Posterior cingulate gyrus (tissue), 11 donors: ENCODE measurements around the gene MAN2B2.
"Not testable (repeated sequence)": the region's sequence is repeated elsewhere in the genome, so short reads cannot be mapped to it uniquely, and the experiment has no call there.

ENCODE experiments used
- DNase-seq, 10 donors: peaks; one replicate each; pipeline versions ENCODE4 v3.0.0 to v3.0.0-alpha.2; 2020 to 2021; ENCODE audit warnings: mixed read lengths in 3 of 10
- intact Hi-C: fragments of 100-400 bp; cut with DNase I; formaldehyde crosslinking; loops from one replicate; pipeline ENCODE4 v1.15.1; 2023

MAN2B2 gene

DNA sequence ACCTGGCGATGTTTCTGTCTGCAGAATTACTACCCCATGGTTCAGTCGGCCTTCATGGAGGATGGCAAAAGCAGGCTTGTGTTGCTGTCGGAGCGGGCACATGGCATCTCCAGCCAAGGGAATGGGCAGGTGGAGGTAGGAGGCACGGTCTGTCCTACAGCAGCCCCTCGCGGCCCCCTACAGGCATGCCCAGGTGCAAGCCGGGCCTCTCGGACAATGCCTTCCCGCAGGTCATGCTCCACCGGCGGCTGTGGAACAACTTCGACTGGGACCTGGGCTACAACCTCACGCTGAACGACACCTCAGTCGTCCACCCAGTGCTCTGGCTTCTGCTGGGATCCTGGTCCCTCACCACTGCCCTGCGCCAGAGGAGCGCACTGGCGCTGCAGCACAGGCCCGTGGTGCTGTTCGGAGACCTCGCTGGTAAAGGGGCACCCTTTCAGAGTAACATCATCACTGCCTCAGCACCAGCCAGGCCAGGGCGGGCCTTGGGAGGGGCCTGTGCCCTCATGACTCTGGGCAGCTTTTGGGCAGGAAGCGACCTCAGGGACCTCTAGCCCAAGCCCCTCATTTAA lies 36.0 kb downstream of the MAN2B2 start:
- peak in 2 of 10 donors; percentile 37 to 70 for DNase-seq
- intact Hi-C loops: no loop called here

DNA sequence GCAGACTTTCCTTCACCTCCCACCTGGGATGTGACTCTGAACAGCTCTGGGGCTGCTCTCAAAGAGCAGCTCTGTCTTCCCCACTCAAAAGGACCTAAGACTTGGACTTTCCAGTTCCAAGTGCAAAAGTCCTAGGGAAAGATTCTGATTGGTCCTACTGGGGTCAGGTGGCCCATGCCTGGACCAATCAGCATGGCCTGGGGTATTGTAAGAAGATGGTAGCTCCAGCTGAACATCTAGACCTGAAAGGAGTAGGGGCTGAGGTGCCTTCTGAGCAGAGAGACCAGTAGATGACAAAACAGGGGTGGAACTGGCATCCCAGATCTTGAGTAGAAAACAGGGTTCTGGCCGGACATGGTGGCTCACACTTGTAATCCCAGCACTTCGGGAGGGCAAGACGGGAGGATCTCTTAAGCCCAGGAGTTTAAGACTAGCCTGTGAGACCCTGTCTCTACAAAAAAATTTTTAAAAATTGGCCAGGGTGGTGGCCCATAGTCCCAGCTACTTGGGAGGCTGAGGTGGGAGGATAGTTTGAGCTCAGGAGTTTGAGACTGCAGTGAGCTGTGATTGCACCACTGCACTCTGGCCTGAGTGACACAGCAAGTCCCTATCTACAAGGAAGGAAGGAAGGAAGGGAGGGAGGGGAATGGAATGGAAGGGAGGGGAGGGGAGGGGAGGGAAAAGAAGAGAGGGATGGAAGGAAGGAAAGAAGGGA lies 38.1 kb downstream of the MAN2B2 start:
- intact Hi-C loops: no loop called here

DNA sequence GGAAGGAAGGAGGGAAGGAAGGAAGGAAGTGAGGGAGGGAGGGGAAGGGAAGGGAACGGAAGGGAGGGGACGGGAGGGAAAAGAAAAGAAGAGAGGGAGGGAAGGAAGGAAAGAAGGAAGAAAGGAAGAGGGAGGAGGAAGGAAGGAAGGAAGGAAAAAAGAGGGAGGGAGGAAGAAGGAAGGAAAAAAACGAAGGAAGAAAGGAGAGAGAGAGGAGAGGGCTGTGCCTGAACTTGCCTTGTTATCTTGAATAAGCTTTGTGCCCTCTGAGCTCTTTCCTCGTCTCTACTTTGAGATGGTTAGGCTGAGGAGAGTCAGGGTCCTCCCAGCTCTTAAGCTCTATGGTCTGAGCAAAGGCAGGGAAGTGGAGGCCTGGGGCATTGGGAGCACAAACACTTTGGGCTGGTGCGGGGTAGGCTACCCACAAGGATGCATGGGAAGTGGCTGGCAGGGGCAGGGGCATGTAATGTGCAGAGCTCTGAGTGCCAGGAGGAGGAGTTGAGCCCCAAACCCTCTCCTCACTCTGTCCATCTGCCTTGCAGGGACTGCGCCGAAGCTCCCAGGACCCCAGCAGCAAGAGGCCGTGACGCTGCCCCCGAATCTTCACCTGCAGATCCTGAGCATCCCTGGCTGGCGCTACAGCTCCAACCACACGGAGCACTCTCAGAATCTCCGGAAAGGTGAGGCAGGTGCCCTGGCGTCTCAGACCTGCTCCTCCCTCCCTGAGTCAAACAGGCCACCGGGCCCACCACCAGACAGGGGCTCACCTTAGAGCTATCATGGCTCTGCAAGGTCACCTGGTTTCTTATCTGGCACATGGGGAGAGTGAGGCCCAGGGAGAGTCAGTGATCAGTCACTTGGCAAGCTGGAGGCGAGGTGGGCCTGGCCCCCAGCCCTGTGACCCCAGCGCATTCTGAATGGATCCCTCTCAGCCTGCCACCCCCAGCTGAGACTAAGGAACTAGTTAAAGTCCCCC lies 39.0 kb downstream of the MAN2B2 start:
- DNase-seq: peak in 3 of 10 donors; percentile 13 to 74 (median 65)
- intact Hi-C loops: no loop called here

More for the DNA sequence above, 38.1 kb downstream of the MAN2B2 start:
- peak in 2 of 10 donors; percentile 8 to 16 for DNase-seq

DNA sequence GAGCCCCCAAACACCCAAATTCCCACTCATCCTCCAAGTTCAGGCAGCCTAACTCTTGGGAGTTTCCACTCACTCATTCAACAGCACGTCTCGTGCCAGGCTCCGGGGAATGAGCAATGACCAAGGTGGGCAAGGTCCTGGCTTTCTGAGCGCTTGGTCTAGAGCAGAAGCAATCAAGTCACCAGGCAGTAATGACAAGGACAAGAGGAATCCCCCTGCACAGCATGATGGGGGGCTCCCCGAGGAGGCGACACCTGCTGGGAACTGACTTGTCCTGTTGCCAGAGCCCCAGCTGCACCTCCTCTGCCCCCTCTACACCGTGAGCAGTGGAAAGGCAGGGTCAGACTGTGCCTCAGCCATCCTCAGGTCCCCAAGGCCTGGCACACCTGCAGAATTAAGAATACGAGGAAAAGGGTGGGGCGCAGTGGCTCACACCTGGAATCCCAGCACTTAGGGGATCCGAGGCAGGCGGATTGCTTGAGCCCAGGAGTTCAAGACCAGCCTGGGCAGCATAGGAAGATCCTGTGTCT lies 39.8 kb downstream of the MAN2B2 start:
- intact Hi-C loops: no loop called here
- peak in 3 of 10 donors; percentile 52 to 64 (median 63) for DNase-seq

DNA sequence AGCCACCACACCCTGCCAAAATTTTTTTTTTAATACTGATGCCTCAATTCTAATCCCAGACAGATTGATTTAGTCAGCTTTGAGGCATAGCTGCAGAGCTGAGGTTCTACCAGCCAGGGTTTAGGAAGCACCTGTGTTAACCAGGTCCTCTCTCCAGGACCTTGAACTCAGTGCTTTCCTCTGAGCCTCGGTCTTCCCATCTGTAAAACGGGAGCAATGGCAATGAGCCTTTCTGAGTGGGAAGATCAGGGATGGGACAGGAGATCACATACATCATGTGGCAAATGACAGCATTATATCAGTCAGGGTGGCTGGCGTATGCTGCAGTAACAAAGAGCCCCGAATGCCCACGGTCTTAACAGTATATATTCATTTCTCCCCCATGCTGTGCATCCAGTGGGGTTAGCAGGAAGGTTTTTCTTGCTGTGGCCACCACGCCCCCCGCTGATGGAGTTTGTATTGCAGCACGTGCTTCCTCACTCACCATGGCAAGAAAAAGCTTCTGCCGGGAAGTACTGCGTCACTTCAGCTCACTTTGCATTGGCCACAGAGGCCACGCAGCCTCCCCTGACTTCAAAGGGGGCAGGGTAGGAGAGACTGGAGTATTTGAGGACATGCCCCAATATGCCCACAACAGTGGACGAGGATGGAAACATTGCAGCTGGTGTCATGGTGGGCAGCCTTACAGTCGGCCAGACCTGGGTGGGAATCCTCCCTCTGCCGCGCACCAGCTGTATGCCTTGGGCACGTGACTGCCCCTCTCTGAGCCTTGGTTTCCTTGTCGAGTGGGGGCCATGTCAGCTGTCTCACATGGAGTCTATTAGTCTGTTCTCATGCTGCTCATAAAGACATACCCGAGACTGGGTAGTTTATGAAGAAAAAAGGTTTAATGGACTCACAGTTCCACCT lies 41.4 kb downstream of the MAN2B2 start:
- intact Hi-C loops: no loop called here
- DNase-seq: peak in 3 of 10 donors; percentile 9 to 74 (median 31)

DNA sequence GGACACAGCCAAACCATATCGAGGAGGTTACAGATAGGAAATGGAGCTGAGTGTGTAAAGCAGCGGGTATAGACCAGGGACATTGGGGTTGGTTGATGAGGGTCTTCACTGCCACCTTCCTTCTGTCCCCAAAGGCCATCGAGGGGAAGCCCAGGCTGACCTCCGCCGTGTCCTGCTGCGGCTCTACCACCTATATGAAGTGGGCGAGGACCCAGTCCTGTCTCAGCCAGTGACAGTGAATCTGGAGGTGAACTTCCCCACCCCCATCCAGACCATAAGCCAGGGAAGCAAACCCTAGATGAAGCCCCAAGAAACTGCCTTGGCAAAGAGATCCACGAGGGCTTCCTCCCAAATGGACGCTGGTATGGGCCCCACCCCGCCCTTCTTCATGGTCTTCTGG lies 42.3 kb downstream of the MAN2B2 start:
- peak in 3 of 10 donors; percentile 9 to 37 (median 15) for DNase-seq
- intact Hi-C loops: no loop called here

DNA sequence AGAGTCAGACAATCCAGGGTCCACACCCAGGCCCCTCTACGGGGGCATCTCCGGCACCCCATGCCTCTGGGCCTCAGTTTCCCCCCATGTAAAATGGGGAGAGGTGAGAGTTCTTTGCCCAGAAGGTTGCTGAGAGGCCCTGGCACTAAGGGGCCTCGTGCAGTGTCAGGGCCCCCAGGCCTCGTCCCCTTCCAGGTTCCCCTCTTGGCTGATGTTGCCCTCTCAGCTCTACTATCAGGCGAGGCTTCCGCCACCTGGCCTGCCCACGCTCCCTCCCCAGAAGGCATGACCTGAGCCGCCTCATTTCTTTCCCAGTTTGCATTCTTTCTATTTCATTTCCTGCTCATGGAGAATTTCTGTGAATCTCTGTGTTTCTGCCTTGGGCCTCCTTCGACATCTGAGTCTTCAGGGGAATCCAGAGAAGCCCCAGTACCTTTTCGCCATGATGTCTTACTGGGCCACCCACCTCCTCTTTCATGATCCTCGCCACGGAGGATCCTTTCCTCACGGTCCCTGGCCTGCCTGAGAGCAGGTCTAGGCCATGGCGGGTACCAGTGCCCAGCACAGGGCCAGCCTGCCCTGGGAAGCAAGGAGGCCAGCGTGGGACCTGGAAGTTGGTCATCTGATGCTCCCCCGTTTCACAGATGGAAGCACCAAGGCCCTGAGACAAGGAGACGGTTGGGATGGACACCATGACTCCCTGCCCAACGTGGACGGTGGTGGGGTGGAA lies 43.6 kb downstream of the MAN2B2 start:
- intact Hi-C loops: no loop called here
- DNase-seq: peak in 4 of 10 donors; percentile 14 to 74 (median 42)

DNA sequence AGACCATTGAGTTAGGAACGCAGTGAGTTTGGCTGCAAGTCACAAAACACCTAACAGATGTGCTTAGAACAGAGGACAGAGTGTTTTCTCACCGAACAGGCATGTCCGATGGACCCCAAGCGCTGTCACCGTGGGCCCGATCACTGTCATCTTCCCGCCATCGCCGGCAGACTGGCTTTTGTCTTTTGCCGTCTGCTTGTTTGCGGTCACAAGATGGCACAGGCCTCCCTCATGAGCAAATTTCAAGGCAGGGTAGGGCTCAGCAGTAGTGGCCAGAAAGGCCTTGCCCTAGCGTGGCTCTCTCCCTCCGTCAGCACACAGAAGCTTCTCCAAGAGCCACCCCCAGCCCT lies 44.1 kb downstream of the MAN2B2 start:
- DNase-seq: peak in 2 of 10 donors; percentile 47 to 76
- intact Hi-C loops: no loop called here

DNA sequence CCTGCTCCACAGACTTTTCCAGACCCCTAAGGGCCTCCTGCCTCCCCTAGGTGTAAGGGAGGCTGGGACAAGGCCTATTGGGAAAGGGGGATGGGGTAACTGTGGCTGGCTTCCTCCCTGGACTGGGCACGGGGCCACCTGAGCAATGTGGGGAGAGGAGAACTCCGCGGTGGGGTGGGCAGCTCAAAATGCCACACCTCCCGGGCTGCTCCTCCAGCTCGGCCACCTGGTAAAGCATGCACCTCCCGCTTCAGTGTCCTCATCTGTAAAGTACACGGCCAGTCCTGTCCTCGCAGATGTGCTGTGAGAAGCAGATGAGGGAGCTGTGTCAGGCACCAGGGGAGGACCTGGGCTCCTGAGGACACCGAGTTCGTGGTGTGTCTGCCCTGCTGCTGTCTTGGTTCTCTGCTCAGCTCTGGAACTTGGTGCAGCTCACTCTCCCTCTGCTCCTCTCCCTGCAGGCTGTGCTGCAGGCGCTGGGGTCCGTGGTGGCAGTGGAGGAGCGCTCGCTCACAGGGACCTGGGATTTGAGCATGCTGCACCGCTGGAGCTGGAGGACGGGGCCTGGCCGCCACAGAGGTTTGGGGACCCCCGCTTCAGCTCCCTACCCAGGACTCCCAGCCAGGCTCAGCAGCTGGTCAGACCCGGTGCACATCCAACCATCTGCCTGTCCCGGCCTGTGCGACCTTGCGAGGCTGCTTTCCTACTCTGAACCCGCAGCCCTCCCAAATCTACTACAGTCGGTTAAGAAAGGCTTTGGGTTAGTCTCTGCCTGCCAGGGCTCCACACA lies 44.7 kb downstream of the MAN2B2 start:
- peak in 3 of 10 donors; percentile 19 to 70 (median 59) for DNase-seq
- intact Hi-C loops: no loop called here

DNA sequence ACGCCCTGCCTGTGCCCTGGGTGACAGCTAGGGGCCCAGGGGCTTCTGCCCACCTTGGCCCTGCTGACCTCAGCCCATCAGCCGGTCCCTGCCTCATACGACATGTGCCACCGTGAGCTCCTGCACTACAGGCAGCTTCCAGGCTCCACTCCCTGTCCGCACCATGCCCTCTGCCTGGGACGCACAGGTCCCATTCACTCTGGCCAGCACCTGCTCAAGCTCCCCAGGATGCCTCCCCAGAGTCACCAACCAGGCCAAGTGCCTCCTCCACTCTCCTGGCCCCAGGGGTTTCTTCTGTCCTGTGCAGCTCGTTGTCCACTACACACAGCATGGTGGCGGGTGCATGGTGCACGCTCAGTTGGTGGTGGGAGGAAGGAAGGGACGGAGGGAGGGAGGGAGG lies 45.3 kb downstream of the MAN2B2 start:
- peak in 2 of 10 donors; percentile 39 to 81 for DNase-seq
- intact Hi-C loops: no loop called here

DNA sequence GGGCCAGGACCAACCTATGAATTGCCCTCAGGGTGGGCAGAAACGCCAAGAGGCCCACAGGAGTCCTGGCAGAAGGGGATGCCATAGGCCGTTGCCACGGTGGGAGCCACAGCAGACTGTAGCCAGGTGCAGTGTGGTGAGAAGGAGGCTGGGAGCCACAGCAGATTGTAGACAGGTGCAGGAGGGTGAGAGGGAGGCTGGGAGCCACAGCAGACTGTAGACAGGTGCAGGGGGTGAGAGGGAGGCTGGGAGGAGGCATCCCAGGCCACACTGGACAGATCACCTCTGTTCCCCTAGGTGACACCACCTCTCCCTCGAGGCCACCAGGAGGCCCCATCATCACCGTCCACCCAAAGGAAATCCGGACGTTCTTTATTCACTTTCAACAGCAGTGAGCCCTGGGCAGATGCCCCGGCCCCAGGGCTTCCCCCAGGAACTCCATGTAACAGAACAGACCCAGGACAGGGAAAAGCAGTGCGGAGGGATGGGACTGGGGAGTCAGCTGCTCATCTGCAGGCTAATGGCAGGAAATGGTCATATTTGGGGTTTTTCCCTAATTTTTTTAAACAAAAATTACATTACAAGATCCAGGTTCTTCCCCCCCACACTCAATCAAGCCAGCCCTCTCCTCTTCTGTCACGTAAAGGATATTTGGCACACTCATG lies 46.0 kb downstream of the MAN2B2 start:
- intact Hi-C loops: no loop called here
- DNase-seq: peak in 2 of 10 donors; percentile 24 to 71

DNA sequence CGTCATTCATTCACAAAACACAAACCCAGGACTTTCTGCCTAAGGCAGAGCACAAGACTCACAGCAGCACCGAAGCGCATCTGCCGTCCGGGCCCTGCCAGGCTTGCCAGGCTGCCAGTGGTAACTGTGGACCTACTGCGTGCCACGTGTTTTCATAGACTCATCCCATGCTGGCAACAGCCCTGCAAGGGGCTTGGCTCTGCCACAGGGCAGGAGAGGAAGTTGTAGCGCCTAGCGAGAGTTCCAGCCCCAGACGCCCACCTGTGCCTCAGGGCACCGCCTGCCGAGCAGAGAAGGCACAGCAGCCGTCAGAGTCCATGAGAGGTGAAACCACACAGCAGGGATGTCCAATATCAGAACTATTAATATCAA lies 46.6 kb downstream of the MAN2B2 start:
- DNase-seq: peak in 3 of 10 donors; percentile 20 to 52 (median 50)
- intact Hi-C loops: no loop called here

DNA sequence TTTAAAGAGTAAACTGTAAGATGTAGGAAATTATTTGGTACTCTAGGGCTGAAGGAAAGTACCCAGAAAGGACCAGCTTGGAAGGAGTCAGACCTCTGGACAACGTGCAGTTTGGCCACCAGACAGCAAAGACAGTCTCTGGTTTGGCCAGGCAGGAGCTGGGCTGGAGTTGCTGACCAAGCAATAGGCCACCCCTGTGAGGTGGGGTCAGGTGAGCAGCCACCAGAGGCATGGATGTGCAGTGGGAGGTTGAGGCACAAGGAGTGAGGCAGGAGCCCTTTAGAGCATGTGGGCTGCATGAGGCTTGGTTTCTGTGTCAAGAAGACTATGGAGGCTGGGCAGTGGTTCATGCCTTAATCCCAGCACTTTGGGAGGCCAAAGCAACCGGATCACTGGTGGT lies 47.8 kb downstream of the MAN2B2 start:
- intact Hi-C loops: no loop called here
- peak in 3 of 10 donors; percentile 7 to 39 (median 9) for DNase-seq

DNA sequence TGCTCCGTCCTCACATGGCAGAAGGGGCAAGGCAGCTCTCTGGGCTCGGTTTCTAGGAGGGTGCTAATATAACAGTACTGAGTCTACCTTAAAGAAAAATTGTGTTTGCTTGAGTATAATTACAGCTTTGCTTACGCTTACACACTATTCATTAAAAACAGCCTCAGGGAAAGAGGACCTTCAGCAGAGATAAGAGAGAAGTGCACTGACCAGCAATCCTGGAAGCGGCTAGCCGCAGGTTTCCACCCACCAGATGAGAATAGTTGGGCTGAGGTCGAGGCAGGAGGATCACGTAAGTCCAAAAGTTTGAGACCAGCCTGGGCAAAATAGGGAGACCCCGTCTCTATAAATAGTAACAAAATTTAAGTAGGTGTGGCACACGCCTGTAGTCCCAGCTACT lies 50.3 kb downstream of the MAN2B2 start:
- no peak for DNase-seq
- intact Hi-C loops: no loop called here

DNA sequence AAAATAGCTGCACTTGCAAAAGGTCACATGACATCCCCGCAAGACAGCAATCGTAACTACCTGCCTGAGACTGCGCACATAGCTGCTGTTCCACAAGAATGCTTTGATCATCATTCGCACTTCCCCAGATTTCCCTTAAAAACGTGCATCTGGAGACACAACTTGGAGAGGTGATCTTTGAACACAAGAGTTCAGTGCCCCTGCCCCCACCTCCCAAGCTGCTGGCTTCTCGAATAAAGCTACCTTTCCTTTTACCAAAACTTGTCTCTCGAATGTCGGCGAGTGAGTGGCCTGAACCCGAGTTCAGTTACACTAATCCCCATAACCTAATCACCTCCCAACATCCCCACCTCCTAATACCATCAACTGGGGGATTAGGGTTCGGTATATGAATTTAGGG lies 51.1 kb downstream of the MAN2B2 start:
- intact Hi-C loops: no loop called here
- DNase-seq: peak in 2 of 10 donors; percentile 21 to 53

DNA sequence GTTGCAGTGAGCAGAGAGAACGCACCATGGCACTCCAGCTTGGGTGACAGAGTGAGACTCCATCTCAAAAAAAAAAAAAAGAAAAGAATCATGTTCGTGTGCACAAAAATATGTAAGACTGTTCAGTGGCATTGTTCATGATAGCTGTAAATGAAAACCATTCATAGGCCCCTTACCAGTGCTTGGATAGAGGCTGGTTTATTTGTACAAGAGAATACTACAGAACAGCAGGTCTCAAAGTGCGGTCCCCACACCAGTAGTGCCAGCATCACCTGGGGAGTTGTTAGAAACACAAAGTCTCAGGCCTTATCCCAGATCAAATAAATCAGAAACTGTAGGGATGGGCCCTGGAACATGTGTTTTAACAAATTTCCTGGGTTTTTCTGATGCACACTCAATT lies 52.8 kb downstream of the MAN2B2 start:
- intact Hi-C loops: no loop called here

DNA sequence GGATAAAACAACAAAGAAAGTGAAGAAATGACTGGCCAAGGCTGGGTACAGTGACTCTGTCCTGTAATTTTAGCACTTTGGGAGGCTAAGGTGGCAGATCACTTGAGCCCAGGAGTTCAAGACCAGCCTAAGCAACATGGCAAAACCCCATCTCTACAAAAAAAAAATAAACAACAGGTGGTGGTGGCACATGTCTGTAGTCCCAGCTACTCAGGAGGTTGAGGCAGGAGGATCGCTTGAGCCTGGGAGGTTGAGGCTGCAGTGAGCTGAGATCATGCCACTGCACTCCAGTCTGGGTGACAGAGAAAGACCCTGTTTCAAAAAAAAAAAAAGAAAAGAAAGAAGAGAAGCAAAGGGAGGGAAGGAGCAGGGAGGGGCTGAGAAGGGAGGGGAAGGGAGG lies 53.5 kb downstream of the MAN2B2 start:
- DNase-seq, intact Hi-C loops: not testable (repeated sequence)

More for the DNA sequence above, 52.8 kb downstream of the MAN2B2 start:
- peak in 1 of 10 donors; percentile 44 for DNase-seq

DNA sequence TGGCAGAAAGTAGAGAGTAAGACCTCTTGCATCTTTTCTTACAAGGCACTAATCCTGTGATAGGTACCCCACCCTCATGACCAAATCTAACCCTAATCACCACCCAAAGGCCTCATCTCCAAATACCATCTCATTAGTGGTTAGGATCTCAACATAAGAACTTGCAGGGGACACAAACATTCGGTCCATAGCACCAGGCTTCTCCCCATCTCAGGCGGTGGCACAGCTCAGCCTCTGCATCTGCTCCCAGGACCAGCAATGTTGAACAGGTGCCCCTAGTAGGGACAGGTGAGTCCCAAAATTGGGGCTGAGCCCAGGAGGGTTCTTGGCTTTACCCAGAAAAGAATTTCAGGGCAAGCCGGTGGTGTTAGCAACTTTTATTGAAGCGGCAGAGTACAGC lies 57.1 kb downstream of the MAN2B2 start:
- peak in 1 of 10 donors; percentile 20 for DNase-seq
- intact Hi-C loops: no loop called here
